GM18861 (cell line): ENCODE measurements around the gene LTB.
A peak's percentile ranks its signal among the peaks of the same experiment; 100 is the strongest.

Experiments
- ATAC-seq: cut with Tn5 transposase; IDR thresholded peaks from one replicate; pipeline ENCODE4 v1.9.1; 2021; ENCODE audit not compliant: unreplicated experiment

LTB gene, protein sequence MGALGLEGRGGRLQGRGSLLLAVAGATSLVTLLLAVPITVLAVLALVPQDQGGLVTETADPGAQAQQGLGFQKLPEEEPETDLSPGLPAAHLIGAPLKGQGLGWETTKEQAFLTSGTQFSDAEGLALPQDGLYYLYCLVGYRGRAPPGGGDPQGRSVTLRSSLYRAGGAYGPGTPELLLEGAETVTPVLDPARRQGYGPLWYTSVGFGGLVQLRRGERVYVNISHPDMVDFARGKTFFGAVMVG

DNA sequence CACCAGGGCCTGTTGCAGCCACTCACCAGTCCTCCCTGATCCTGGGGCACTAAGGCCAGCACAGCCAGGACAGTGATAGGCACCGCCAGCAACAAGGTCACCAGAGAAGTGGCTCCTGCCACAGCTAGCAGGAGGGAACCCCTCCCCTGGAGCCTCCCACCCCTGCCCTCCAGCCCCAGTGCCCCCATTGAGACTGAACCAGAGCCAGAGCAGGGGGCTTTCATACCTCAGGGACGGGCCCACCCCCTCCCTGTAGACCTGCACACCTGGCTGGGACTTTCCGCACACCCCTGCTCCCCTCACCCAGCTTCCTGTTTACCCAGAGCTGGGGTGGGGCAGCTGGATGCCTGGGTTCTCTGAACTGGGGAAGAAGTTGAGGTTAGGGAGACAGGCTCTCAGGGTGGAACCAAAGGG, at the start of gene LTB:
LTB (minus strand) TSS at position 195 of the 414 bp plus-strand sequence; CDS start at position 188, 7 bp downstream.
- ATAC-seq = no peak

DNA sequence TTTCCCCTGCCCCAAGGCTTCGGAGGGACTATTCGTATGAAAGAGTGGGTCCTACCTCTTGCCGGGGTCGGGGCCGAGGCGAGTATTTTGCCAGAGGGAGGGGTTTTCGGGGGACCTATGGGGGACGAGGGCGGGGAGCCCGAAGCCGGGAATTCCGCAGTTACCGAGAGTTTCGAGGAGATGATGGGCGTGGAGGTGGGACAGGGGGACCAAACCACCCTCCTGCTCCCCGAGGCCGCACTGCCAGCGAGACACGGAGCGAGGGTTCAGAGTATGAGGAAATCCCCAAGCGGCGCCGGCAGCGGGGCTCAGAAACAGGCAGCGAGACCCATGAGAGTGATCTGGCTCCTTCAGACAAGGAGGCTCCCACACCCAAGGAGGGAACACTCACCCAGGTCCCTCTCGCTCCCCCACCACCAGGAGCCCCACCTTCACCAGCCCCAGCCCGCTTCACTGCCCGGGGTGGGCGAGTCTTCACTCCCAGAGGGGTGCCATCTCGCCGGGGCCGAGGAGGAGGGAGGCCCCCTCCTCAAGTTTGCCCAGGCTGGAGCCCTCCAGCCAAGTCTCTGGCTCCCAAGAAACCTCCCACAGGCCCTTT, 49.6 kb upstream of the LTB start:
- no peak for ATAC-seq

DNA sequence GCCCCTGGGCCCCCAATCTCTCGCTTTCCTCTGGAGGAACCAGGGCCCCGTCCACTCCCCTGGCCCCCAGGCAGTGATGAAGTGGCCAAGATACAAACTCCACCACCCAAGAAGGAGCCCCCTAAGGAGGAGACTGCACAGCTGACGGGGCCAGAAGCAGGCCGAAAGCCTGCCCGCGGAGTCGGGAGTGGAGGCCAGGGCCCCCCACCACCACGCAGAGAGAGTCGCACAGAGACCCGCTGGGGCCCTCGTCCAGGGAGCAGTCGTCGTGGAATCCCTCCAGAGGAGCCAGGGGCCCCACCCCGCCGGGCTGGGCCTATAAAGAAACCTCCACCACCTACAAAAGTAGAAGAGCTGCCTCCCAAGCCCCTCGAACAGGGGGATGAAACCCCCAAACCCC, 49.0 kb upstream of the LTB start:
- no peak for ATAC-seq

DNA sequence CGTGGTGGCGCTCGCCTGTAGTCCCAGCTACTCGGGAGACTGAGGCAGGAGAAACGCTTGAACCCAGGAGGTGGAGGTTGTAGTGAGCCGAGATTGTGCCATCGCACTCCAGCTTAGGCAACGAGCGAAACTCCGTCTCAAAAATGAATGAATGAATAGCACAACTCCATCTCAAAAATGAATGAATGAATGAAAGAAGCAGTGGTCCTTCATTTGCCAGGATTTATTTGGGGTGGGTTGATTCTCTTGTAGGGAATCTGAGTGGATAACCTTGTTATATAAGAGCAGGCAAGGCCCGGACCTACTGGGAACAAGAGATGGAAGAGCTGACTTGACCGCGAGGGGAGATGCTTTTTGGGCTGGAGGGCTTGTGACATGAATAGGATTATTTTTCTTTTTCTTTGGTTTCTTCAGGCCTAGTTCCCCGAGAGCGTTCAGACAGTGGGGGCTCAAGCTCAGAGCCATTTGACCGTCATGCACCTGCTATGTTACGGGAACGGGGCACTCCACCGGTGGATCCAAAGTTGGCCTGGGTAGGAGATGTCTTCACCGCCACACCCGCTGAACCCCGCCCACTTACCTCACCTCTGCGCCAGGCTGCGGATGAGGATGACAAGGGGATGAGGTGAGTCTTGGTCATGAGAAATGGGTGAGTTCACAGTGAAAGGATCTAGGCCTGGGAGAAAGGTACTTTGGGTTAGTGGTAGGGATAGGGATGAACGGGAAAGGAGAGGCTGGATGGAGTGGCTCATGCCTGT, 48.1 kb upstream of the LTB start:
- ATAC-seq = no peak

DNA sequence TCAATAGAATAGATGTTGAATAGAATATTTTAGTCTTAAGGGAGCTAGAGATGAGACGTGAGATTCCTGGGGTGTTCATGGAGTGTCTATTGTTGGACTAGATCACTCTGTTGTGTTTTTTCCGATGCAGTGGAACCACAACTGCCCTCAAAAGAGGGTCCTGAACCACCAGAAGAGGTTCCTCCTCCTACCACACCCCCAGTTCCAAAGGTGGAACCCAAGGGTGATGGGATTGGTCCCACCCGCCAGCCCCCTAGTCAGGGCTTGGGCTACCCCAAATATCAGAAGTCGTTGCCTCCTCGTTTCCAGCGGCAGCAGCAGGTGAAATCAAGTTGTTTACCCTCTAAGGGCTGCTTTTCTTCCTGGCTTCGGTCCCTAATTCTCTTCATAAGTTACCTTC, 46.8 kb upstream of the LTB start:
- ATAC-seq = no peak

DNA sequence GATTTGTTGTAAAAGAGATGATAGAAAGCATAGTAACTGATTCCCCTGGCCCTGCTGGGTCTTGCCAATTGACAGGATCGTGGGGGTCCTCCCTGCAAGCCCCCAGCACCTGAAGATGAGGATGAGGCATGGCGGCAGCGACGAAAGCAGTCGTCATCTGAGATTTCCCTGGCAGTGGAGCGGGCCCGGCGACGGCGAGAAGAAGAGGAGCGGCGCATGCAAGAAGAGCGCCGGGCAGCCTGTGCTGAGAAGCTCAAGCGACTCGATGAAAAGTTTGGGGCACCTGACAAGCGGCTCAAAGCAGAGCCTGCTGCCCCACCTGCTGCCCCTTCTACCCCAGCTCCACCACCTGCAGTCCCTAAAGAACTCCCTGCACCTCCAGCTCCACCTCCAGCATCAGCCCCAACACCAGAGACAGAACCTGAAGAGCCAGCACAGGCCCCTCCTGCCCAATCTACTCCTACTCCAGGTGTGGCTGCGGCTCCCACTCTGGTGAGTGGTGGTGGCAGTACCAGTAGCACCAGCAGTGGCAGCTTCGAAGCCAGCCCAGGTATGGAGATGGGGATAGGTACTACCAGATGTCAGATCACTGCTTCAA, 45.6 kb upstream of the LTB start:
- no peak for ATAC-seq

DNA sequence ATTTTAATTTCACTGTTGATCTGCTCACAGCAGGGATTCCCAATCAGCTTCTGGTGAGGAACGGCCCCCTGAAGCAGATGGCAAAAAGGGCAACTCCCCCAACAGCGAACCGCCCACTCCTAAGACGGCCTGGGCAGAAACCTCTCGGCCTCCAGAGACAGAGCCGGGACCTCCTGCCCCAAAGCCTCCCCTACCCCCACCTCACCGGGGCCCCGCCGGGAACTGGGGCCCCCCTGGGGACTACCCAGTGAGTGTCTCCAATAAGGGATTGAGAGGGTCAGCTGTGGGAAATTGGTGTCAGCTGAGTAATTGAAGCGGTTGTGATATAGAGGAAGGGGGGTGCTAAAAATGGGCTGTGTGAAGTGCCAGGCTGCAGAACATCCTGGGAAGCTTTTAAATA, 44.7 kb upstream of the LTB start:
- no peak for ATAC-seq

DNA sequence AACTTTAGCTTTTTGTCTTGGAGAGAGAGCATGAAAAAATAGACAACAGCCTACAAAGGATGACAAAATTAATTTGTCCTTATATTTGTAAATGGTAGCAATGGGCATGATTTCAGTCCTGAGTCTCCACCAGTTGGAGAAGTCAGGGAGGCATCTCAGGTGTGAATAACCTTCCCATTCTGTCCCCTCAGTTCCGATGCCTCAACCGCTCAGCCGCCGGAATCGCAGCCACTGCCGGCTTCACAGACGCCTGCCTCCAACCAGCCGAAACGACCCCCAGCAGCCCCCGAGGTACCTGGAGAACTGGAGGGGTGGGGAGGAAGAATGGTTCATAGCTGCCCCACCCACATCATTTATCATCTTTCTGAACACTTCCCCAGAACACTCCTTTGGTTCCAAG, 41.8 kb upstream of the LTB start:
- no peak for ATAC-seq

DNA sequence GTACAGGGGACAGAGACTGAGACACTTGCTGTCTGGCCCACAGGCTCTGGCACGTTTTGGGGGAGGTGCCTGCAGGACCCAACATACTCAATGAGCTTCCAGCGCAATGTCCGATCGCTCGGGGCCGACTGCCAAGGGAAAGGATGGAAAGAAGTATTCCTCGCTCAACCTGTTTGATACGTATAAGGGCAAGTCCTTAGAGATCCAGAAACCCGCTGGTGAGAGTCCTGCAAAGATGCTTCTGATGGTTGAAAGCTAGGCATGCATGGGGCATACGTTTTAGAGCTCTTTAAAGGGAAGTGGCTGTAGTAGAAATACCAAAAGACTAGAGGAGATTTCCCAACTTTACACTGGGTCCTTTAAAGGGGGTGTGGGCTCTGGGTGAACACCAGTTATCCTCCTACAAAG, 40.5 kb upstream of the LTB start:
- ATAC-seq = no peak

DNA sequence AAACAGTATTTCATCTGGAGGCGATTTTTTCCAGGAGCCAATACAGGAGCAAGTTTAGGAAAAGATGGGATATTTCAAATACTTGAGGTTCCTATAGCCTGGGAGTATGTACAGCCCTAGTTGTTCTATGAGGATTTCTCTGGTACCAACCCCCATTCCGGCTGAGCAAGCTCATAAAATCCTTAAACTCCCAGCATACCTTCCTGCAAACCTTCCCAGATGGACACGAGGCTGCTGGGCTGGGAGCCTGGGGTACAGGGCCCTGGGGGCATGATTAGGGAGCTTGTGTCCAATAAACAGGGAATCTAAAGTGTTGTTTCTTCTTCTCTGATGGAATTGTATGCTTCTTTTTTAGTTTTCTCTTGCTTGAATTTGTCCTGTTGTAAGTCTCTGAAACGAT, 39.8 kb upstream of the LTB start:
- ATAC-seq = no peak

DNA sequence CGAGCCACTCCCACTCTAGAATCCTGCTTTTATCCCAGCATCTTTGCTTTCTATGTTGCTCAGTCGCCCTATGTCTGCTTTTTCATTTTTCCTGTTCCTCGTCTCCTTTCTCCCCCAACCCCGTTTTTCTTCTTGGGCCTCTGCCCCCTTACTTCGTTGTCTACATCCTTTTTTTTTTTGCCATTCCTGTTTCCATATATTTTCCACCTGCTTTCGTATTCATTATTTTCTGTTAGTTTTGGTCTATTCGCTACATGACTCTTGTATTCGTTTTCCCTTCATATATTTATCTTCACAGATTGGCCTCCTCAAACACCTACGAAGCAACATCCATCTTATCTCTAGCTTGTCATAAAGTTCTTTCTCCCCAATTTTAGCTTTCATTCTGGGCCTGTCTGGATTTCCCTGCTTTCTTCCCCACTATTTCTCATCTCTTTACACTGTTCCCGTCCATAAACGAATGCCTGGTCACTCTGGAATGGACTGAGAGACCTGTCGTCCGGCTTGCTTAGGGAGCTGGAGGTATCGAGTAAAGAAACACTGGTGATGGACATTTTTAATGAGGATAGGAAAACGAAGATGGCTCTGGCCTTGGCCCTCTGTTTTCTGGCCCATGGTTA, 39.2 kb upstream of the LTB start:
- no peak for ATAC-seq

DNA sequence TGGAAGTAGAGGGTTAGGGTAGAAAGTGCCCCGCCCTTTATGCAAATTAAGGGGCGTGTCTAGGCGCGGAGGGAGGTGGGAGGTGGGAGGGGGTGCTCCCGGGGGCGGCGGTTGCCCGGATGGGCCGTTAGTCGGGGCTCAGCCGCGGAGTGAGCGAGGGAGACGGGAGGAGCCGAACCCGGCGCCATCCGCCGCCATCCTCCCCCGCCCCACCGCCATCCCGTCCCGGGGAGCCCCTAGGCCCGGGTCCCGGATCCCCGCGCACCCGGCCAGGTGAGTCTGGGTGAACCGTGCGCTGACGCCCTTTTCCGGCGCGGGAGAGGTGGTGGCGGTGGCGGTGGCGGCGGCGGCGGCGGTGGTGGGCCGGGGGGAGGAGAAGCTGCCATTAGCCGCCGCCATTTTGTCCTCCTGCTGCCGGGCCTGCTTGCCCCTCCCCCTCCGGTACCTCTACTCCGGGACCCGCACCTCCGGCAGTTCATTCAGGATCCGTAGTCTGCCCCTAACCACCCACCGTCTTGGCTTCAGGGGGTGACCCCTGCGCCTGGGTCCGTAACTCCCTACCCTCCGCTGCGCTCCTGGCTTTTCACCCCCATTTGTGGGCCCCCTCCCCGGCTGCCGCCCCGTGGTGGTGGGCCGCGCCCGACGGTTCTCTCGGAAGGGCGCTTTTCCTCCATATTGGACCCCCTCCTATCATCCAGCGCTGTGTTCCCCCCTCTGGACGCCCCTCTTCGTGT, 38.5 kb upstream of the LTB start, which contains the start of gene PRRC2A:
PRRC2A (plus strand) TSS at position 130 of the 734 bp plus-strand sequence. CDS start 2,075 bp downstream, outside the sequence.
- ATAC-seq = peak; percentile 28

DNA sequence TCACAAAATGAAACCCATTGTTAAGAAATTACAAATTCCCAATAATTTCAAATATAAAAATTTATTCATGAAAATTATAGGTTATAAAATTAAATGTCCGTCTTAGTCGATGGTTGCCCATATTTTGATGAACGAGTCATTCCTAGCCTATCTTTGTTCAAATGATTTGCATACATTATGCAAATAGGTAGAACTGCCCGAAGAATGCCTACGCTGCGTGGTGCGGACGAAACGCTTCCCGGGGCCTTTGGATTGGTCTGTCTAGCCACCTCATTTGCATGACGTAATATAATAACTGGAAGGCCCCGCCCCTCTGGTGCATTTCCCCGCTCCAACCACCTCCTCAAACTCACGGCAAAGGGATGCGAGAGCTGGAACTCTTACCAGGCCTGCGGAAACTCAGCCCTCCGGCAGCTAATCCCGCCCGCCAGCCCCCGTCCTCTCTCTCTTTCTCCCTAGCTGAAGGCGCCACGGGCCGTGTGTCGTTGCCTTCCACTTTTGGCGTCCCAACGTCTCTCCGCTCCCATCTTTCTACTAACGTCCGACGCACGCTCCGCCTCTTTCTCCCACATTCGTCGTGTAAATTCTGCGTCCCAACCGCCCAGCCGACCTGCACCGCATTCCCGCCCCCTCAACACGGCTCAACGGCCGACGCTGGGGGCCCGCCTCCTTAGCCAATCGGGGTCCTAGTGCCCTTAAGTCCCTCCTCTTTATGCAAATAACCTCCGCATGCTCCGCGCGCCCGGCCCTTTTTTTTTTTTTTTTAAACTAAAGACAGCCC, 37.8 kb upstream of the LTB start:
- ATAC-seq = peak; percentile 51

DNA sequence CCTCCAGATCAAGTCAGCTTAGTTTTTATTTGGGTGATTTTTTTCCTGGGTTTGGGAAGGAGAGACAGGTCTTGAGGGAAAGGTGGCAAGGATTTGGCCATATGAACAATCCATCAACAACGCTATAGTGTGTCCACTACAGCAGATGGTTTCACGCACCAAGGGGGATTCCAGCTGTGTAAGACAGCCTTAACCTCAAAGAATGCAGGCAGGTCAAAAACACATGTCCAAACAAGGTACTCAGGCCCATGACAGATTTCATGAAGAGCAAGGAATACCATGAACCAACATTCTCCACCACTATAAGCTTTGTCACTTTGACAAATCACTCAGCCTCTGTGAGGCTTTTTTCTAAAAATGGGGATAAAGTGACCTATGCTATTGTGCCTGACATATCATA, 34.8 kb upstream of the LTB start:
- ATAC-seq = no peak

DNA sequence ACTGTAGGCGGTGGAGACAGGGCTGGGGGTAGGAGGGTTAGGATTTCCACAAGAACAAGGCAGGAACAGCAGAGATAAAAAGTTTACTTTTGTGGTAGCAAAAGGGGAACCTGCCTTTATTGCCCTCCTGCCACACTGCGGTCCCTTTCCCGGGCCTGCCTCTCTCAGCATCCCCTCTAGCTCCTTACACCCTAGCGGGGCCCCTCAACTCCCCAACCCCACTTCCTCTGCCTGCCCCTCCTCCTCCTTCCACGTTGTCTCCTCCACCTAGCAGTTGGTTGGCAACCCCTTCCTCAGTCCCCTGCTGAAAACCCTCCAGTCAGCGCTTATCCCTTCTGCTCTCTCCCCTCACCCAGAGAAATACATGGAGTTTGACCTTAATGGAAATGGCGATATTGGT, 33.5 kb upstream of the LTB start:
- ATAC-seq = no peak

DNA sequence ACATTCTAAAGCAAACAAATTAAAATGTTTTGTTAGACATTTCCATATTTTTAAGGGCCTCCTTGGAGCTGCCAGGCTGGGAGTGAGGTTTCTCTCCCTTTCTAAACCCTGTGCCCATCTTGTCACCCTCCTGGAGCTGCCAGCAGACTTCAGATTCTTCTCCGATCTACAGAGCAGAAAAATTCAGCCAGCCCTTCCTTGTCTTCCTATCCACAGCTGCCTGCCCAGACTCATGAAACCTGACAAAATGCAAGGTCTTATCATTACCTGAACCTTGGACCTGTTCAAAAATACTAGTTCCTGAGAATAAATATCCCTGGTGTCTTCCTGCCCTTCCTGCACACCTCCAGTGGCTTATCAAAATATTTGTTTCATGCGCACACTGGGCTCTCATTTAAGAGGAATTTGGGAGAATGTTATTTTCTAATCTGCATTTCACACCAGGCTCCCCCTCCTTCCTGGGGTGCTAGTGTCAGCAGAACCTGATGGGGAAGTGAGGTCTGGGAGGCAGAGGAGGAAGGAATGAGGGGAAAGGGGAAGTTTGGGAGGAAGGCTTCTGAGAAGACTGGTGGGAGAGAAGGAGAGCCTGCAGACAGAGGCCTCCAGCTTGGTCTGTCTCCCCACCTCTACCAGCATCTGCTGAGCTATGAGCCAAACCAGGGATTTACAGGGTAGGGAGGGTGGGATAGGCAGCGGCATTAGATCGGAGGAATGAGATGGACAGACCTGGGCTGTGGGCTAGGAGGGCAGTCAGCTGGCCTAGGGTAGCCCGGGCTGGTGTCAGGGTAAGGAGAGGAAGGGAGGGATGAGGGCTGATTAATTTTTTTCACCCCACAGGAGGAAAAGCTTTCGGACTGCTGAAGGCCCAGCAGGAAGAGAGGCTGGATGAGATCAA, 32.7 kb upstream of the LTB start, which contains the start of gene AIF1:
AIF1 (plus strand) TSS at position 551 of the 895 bp plus-strand sequence; CDS start at position 647, 96 bp downstream.
- ATAC-seq = no peak

DNA sequence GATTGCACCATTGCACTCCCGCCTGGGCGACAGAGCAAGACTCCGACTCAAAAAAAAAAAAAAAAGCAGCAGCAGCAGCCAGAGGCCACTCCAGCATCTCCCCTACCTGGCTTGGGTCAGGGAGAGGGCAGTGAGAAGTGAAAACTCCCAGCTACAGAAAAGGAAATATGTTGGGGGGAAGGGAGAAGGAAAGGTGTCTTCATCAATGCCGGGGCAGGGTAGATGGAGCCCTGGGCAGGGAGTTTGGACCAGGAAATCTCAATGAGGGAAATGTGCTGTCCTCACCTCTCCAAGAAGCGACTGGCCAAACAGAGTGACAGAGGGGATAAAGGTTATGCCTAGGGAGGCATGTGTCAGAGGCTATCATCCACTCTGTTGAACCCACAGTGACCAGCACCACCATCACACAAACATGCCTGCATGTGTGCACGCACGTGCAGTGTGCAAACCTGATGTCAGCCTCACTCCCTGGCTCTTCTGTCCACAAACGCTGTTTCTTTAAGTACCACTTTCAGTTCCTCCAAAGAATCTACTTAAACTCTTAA, 31.9 kb upstream of the LTB start:
- no peak for ATAC-seq

DNA sequence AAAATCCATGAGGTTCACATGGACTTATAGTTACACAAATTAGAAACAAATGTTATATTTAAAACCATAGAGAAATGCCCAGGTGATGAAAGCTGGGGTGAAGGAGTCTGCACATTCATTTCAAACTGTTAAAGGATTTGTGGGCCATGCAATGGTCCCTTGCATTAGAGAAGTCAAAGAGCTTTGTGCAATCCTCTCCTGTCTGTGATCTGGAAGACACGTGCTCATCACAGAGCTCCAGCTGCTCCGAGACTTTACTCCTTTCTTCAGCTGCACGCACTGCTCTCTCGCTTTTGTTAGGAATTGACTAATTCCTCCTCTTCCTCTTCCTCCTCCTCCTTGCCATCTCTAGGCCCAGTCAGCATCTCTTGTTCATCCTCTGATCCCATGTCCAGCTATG, 28.7 kb upstream of the LTB start:
- ATAC-seq = no peak
